GM23338 (cell line): ENCODE measurements around the gene SSR3. TPM values are rescaled to one million over a fixed set of nuclear protein-coding genes. Genes with fewer than 3 reads are reported as not detected.

Experiments
- ATAC-seq: fragments of 200-7000 bp; cut with Tn5 transposase; 3 replicates; pipeline ENCODE4 v1.9.1; 2020
- DNase-seq: peaks from one replicate; pipeline ENCODE4 v3.0.0-alpha.2; 2015; ENCODE audit warnings: low spot score
- H2AFZ ChIP-seq: fragments of 200-600 bp; sonication (generic); 2 replicates; pipeline ENCODE4 v1.8.0; 2016; ENCODE audit warnings: antibody characterized with exemption, mild to moderate bottlenecking, moderate library complexity
- H3F3A ChIP-seq: fragments of 200-600 bp; sonication (generic); replicated peaks from 2 replicates; pipeline ENCODE4 v1.8.0; 2017; ENCODE audit warnings: antibody characterized with exemption, mixed run types, low read depth
- H3K27ac ChIP-seq: fragments of 200-600 bp; sonication (generic); 2 replicates; pipeline ENCODE4 v1.6.1; 2016; ENCODE audit warnings: low read depth
- H3K27me3 ChIP-seq: fragments of 200-600 bp; sonication (generic); 2 replicates; pipeline ENCODE4 v1.8.0; 2016; ENCODE audit warnings: mild to moderate bottlenecking, mixed run types, moderate library complexity; ENCODE audit not compliant: insufficient read depth
- H3K36me3 ChIP-seq: fragments of 200-600 bp; sonication (generic); 2 replicates; pipeline ENCODE4 v1.8.0; 2016; ENCODE audit warnings: mild to moderate bottlenecking; ENCODE audit not compliant: insufficient read depth
- H3K4me1 ChIP-seq: fragments of 200-600 bp; sonication (generic); 2 replicates; pipeline ENCODE4 v1.8.0; 2016; ENCODE audit warnings: mild to moderate bottlenecking, moderate library complexity; ENCODE audit not compliant: insufficient read depth
- H3K4me2 ChIP-seq: fragments of 200-600 bp; sonication (generic); 2 replicates; pipeline ENCODE4 v1.7.1; 2017; ENCODE audit warnings: mixed run types
- H3K4me3 ChIP-seq: fragments of 200-600 bp; sonication (generic); 2 replicates; pipeline ENCODE4 v1.6.1; 2016; ENCODE audit warnings: mixed run types
- H3K79me2 ChIP-seq: fragments of 200-600 bp; sonication (generic); replicated peaks from 2 replicates; pipeline ENCODE4 v1.8.0; 2017; ENCODE audit warnings: mild to moderate bottlenecking; ENCODE audit not compliant: insufficient read depth
- H3K9me2 ChIP-seq: fragments of 200-600 bp; sonication (generic); 2 replicates; pipeline ENCODE4 v1.8.0; 2017; ENCODE audit not compliant: insufficient read depth
- H4K20me1 ChIP-seq: fragments of 200-600 bp; sonication (generic); replicated peaks from 2 replicates; pipeline ENCODE4 v1.8.0; 2017; ENCODE audit warnings: mild to moderate bottlenecking; ENCODE audit not compliant: insufficient read depth
- H3K27ac Mint-ChIP-seq: 2 replicates; pipeline ENCODE4 v1.8.0; 2020; ENCODE audit warnings: inconsistent platforms, mild to moderate bottlenecking, moderate library complexity, mixed read lengths
- H3K27me3 Mint-ChIP-seq: 3 replicates; pipeline ENCODE4 v1.8.0; 2022; ENCODE audit warnings: low read depth, mild to moderate bottlenecking, moderate library complexity, mixed read lengths, inconsistent platforms; ENCODE audit not compliant: insufficient read depth, poor library complexity
- H3K36me3 Mint-ChIP-seq: 3 replicates; pipeline ENCODE4 v1.8.0; 2021; ENCODE audit warnings: low read depth, mild to moderate bottlenecking, inconsistent platforms, moderate library complexity, mixed read lengths
- H3K4me1 Mint-ChIP-seq: 3 replicates; pipeline ENCODE4 v1.8.0; 2020; ENCODE audit warnings: mild to moderate bottlenecking, inconsistent platforms, mixed read lengths
- H3K4me3 Mint-ChIP-seq: 3 replicates; pipeline ENCODE4 v1.8.0; 2021; ENCODE audit warnings: moderate library complexity, mild to moderate bottlenecking, inconsistent platforms, mixed read lengths
- H3K9me3 Mint-ChIP-seq: 3 replicates; pipeline ENCODE4 v1.8.0; 2020; ENCODE audit warnings: moderate library complexity, mild to moderate bottlenecking, inconsistent platforms, mixed read lengths
- CREB1 ChIP-seq: fragments of 250-450 bp; sonication (Bioruptor Pico); IDR thresholded peaks from 2 replicates; pipeline ENCODE4 v1.5.0; 2020; ENCODE audit warnings: low read depth, mild to moderate bottlenecking, moderate library complexity
- CTCF ChIP-seq, 2 experiments: fragments of 200-600 bp in 1 of 2; sonication (generic) in 1 of 2; conservative IDR thresholded peaks; 2 replicates each; pipeline versions ENCODE4 v1.5.1 to v1.6.1; 2016 to 2017; ENCODE audit warnings: antibody characterized with exemption in 2 of 2, low read depth in 2 of 2, mild to moderate bottlenecking in 2 of 2, moderate library complexity in 1 of 2
- ETS1 ChIP-seq: IDR thresholded peaks from 2 replicates; pipeline ENCODE4 v1.6.1; 2016; ENCODE audit warnings: antibody characterized with exemption
- EZH2 ChIP-seq: fragments of 200-600 bp; sonication (generic); IDR thresholded peaks from one replicate; pipeline ENCODE4 v1.8.0; 2017; ENCODE audit warnings: antibody characterized with exemption, mild to moderate bottlenecking, low read depth; ENCODE audit not compliant: unreplicated experiment
- EZH2phosphoT487 ChIP-seq: fragments of 200-600 bp; sonication (generic); IDR thresholded peaks from one replicate; pipeline ENCODE4 v1.8.1; 2018; ENCODE audit warnings: antibody characterized with exemption; ENCODE audit not compliant: unreplicated experiment
- JUNB ChIP-seq: IDR thresholded peaks from one replicate; pipeline ENCODE4 v1.6.1; 2016; ENCODE audit warnings: antibody characterized with exemption; ENCODE audit not compliant: unreplicated experiment
- NANOG ChIP-seq: IDR thresholded peaks from 2 replicates; pipeline ENCODE4 v1.6.1; 2016; ENCODE audit warnings: antibody characterized with exemption, borderline replicate concordance
- POLR2AphosphoS5 ChIP-seq: IDR thresholded peaks from 2 replicates; pipeline ENCODE4 v1.6.1; 2016; ENCODE audit warnings: antibody characterized with exemption, low read depth
- ZNF331 ChIP-seq: fragments of 250-450 bp; sonication (Bioruptor Pico); IDR thresholded peaks from 2 replicates; pipeline ENCODE4 v1.5.0; 2020; ENCODE audit warnings: low read depth, mild to moderate bottlenecking, moderate library complexity
- polyA plus RNA-seq: library from polyadenylated mRNA; unstranded; fragments of >200 nt; fragmentation: Nextera tagmentation; extraction: Ambion mirVana; gene quantifications from 2 replicates; pipeline ENCODE4 v1.2.1, GENCODE V29; 2016
- total RNA-seq: library from RNA; depleted of rRNA; stranded (reverse); fragments of >200 nt; shearing (Covaris generic); gene quantifications from 2 replicates; pipeline ENCODE4 v1.2.3, GENCODE V29; 2014

Gene SSR3
- total and polyA plus RNA-seq, 2 experiments from 2014 or later, result 143 to 173 TPM

GRCh38 chr3:156587760-156588069 is 32.8 kb upstream of the SSR3 start:
- Histone ChIP-seq H3K36me3 (no peaks in the 10 kb centered on the region), H3K4me2 (no peak overlapping the region), H3K4me3 (no peak overlapping the region), H3K79me2 (no peaks in the 10 kb centered on the region), H4K20me1 (no peaks in the 10 kb centered on the region), H3K4me1 (no peaks in the 10 kb centered on the region), H3K27me3 (no peaks in the 10 kb centered on the region), H3F3A (no peaks in the 10 kb centered on the region), H2AFZ (no peak overlapping the region; the same call in 1 of the 2 replicates), H3K9me2 (no peaks in the 10 kb centered on the region), H3K27ac (no peak overlapping the region)
- DNase-seq (no peak), ATAC-seq (no peak)
- Mint-ChIP-seq H3K36me3 (no peaks in the 10 kb centered on the region), H3K9me3 (no peaks in the 10 kb centered on the region; the same call in 2 of the 3 replicates), H3K27ac (no peak overlapping the region), H3K27me3 (no peaks in the 10 kb centered on the region), H3K4me3 (no peak overlapping the region), H3K4me1 (no peaks in the 10 kb centered on the region)
- TF ChIP-seq ETS1 (no peak), CREB1 (CRISPR knock-in tag) (no peak), EZH2phosphoT487 (no peak), EZH2 (no peak)

- H3K27ac Mint-ChIP-seq, result no peak overlapping the region
- no peak overlapping the region for H3K27ac ChIP-seq
Observed at GRCh38 chr3:156586905-156587759, 32.2 kb upstream of the SSR3 start.

More at GRCh38 chr3:156586905-156587759, 32.2 kb upstream of the SSR3 start:
- DNase-seq (no peak), ATAC-seq (no peak)
- Histone ChIP-seq H3K4me1 (no peaks in the 10 kb centered on the region), H3K79me2 (no peaks in the 10 kb centered on the region), H4K20me1 (no peaks in the 10 kb centered on the region), H3K9me2 (no peaks in the 10 kb centered on the region), H2AFZ (peak overlapping the region; percentile 65; the same call in 1 of the 2 replicates), H3K36me3 (no peaks in the 10 kb centered on the region), H3K27me3 (no peaks in the 10 kb centered on the region), H3K4me3 (no peak overlapping the region), H3K4me2 (no peak overlapping the region), H3F3A (no peaks in the 10 kb centered on the region)
- Mint-ChIP-seq H3K36me3 (no peaks in the 10 kb centered on the region), H3K4me1 (no peaks in the 10 kb centered on the region), H3K9me3 (no peaks in the 10 kb centered on the region; the same call in 2 of the 3 replicates), H3K4me3 (no peak overlapping the region), H3K27me3 (no peaks in the 10 kb centered on the region)
- no peak for TF ChIP-seq JUNB
- TF ChIP-seq ETS1, result no peak
- TF ChIP-seq NANOG, result no peak
- no peak for TF ChIP-seq POLR2AphosphoS5
- no peak for TF ChIP-seq CTCF (conservative IDR thresholded peaks at IDR 0.05; ENCODE audit: low read depth in 2 of 2)
- no peak for TF ChIP-seq ZNF331 (CRISPR knock-in tag)
